Measurements from ENCODE around the gene BANK1.

Gene BANK1

GRCh38 chr4:101853691-101854090, 63.2 kb downstream of the BANK1 start:
- Histone ChIP-seq H3K4me1 (ENCODE audit: control insufficient read depth in 2 of 2, insufficient read depth in 1 of 2, low read depth in 1 of 2, low read length in 2 of 2) (no peaks in the 10 kb centered on the region), H3K79me1 (ENCODE audit: low read depth, low read length) (no peaks in the 10 kb centered on the region), H2BK120ac (ENCODE audit: low read depth, low read length) (no peak overlapping the region), H3K4ac (ENCODE audit: low read length) (no peak overlapping the region), H3K27me3 (ENCODE audit: control insufficient read depth in 3 of 3, insufficient read depth in 3 of 3, low read depth in 1 of 3, low read length in 3 of 3) (no peaks in the 10 kb centered on the region), H3K18ac (ENCODE audit: low read length) (no peak overlapping the region), H3K9me3 (replicated peaks in 1 of 2; ENCODE audit: control insufficient read depth in 2 of 2, insufficient read depth in 1 of 2, low read depth in 1 of 2, low read length in 2 of 2) (no peaks in the 10 kb centered on the region), H3K14ac (ENCODE audit: low read length) (no peak overlapping the region), H2BK12ac (ENCODE audit: low read length) (no peak overlapping the region), H3K9ac (ENCODE audit: low read depth, low read length, poor library complexity) (no peak overlapping the region), H2AK5ac (ENCODE audit: low read depth, low read length) (no peak overlapping the region), H3K4me3 (ENCODE audit: low read length in 2 of 2) (no peak overlapping the region), H3K36me3 (replicated peaks in 1 of 2; ENCODE audit: control insufficient read depth in 2 of 2, insufficient read depth in 2 of 2, low read length in 2 of 2) (no peaks in the 10 kb centered on the region), H3K23ac (ENCODE audit: low read depth, low read length, poor library complexity) (no peak overlapping the region), H2BK5ac (ENCODE audit: low read length) (no peak overlapping the region), H3K4me2 (ENCODE audit: insufficient read depth, low read length, poor library complexity, severe bottlenecking) (no peak overlapping the region), H3K27ac (replicated peaks; ENCODE audit: low read length) (no peak overlapping the region), H4K8ac (ENCODE audit: low read depth, low read length) (no peak overlapping the region), H2BK15ac (ENCODE audit: low read length) (no peak overlapping the region), H2AFZ (ENCODE audit: low read length) (no peak overlapping the region), H4K91ac (ENCODE audit: low read depth, low read length, poor library complexity) (no peak overlapping the region)
- DNase-seq (ENCODE audit: low spot score) = no peak
- WGBS, 2 donors (ENCODE audit: extremely low coverage in 2 of 2, insufficient read length in 2 of 2, insufficient replicate concordance in 1 of 2) = no CpG with 5 or more reads among the region's 7 CpGs

- Histone ChIP-seq H3K18ac (ENCODE audit: low read length) (no peak overlapping the region), H4K91ac (ENCODE audit: low read depth, low read length, poor library complexity) (no peak overlapping the region), H3K9ac (ENCODE audit: low read depth, low read length, poor library complexity) (no peak overlapping the region), H2AK5ac (ENCODE audit: low read depth, low read length) (no peak overlapping the region), H2BK5ac (ENCODE audit: low read length) (no peak overlapping the region), H2BK15ac (ENCODE audit: low read length) (no peak overlapping the region), H2BK12ac (ENCODE audit: low read length) (no peak overlapping the region), H3K4me1 (ENCODE audit: control insufficient read depth in 2 of 2, insufficient read depth in 1 of 2, low read depth in 1 of 2, low read length in 2 of 2) (no peaks in the 10 kb centered on the region), H3K4me3 (ENCODE audit: low read length in 2 of 2) (no peak overlapping the region), H2AFZ (ENCODE audit: low read length) (no peak overlapping the region), H3K27ac (replicated peaks; ENCODE audit: low read length) (no peak overlapping the region), H3K14ac (ENCODE audit: low read length) (no peak overlapping the region), H2BK120ac (ENCODE audit: low read depth, low read length) (no peak overlapping the region), H3K4me2 (ENCODE audit: insufficient read depth, low read length, poor library complexity, severe bottlenecking) (no peak overlapping the region), H3K36me3 (replicated peaks in 1 of 2; ENCODE audit: control insufficient read depth in 2 of 2, insufficient read depth in 2 of 2, low read length in 2 of 2) (no peaks in the 10 kb centered on the region), H3K9me3 (replicated peaks in 1 of 2; ENCODE audit: control insufficient read depth in 2 of 2, insufficient read depth in 1 of 2, low read depth in 1 of 2, low read length in 2 of 2) (no peaks in the 10 kb centered on the region), H3K27me3 (ENCODE audit: control insufficient read depth in 3 of 3, insufficient read depth in 3 of 3, low read depth in 1 of 3, low read length in 3 of 3) (no peaks in the 10 kb centered on the region), H3K23ac (ENCODE audit: low read depth, low read length, poor library complexity) (no peak overlapping the region), H3K4ac (ENCODE audit: low read length) (no peak overlapping the region), H4K8ac (ENCODE audit: low read depth, low read length) (no peak overlapping the region), H3K79me1 (ENCODE audit: low read depth, low read length) (no peaks in the 10 kb centered on the region)
- DNase-seq (ENCODE audit: low spot score) = no peak
- WGBS, 2 donors (ENCODE audit: extremely low coverage in 2 of 2, insufficient read length in 2 of 2, insufficient replicate concordance in 1 of 2) = no CpG with 5 or more reads among the region's 1 CpG
Measured at GRCh38 chr4:101855239-101855638, 64.7 kb downstream of the BANK1 start.

GRCh38 chr4:101856149-101856548, 65.6 kb downstream of the BANK1 start:
- no peaks in the 10 kb centered on the region for H3K9me3 ChIP-seq (replicated peaks in 1 of 2; ENCODE audit: control insufficient read depth in 2 of 2, insufficient read depth in 1 of 2, low read depth in 1 of 2, low read length in 2 of 2)
- H3K23ac ChIP-seq (ENCODE audit: low read depth, low read length, poor library complexity) = no peak overlapping the region
- H2BK120ac ChIP-seq (ENCODE audit: low read depth, low read length) = no peak overlapping the region
- no peak overlapping the region for H2BK5ac ChIP-seq (ENCODE audit: low read length)
- peaks cover 0 to 2% of the 10 kb centered on the region in 2 donors for H3K4me1 ChIP-seq (ENCODE audit: control insufficient read depth in 2 of 2, insufficient read depth in 1 of 2, low read depth in 1 of 2, low read length in 2 of 2)
- no peak overlapping the region for H3K18ac ChIP-seq (ENCODE audit: low read length)
- no peak overlapping the region for H2AFZ ChIP-seq (ENCODE audit: low read length)
- no peak overlapping the region for H3K4me2 ChIP-seq (ENCODE audit: insufficient read depth, low read length, poor library complexity, severe bottlenecking)
- DNase-seq (ENCODE audit: low spot score) = no peak
- no peak overlapping the region for H2BK15ac ChIP-seq (ENCODE audit: low read length)
- no CpG with 5 or more reads among the region's 2 CpGs for WGBS, 2 donors (ENCODE audit: extremely low coverage in 2 of 2, insufficient read length in 2 of 2, insufficient replicate concordance in 1 of 2)
- no peaks in the 10 kb centered on the region for H3K36me3 ChIP-seq (replicated peaks in 1 of 2; ENCODE audit: control insufficient read depth in 2 of 2, insufficient read depth in 2 of 2, low read length in 2 of 2)
- no peak overlapping the region for H2BK12ac ChIP-seq (ENCODE audit: low read length)
- H3K4me3 ChIP-seq (ENCODE audit: low read length in 2 of 2) = no peak overlapping the region
- no peaks in the 10 kb centered on the region for H3K27me3 ChIP-seq (ENCODE audit: control insufficient read depth in 3 of 3, insufficient read depth in 3 of 3, low read depth in 1 of 3, low read length in 3 of 3)
- H3K27ac ChIP-seq (replicated peaks; ENCODE audit: low read length) = no peak overlapping the region
- no peak overlapping the region for H3K9ac ChIP-seq (ENCODE audit: low read depth, low read length, poor library complexity)
- no peaks in the 10 kb centered on the region for H3K79me1 ChIP-seq (ENCODE audit: low read depth, low read length)
- no peak overlapping the region for H3K14ac ChIP-seq (ENCODE audit: low read length)
- no peak overlapping the region for H4K91ac ChIP-seq (ENCODE audit: low read depth, low read length, poor library complexity)
- no peak overlapping the region for H4K8ac ChIP-seq (ENCODE audit: low read depth, low read length)
- H2AK5ac ChIP-seq (ENCODE audit: low read depth, low read length) = no peak overlapping the region
- no peak overlapping the region for H3K4ac ChIP-seq (ENCODE audit: low read length)

- no peaks in the 10 kb centered on the region for H3K27me3 ChIP-seq (ENCODE audit: control insufficient read depth in 3 of 3, insufficient read depth in 3 of 3, low read depth in 1 of 3, low read length in 3 of 3)
- H3K4me3 ChIP-seq (ENCODE audit: low read length in 2 of 2) = no peak overlapping the region
- no peak overlapping the region for H4K91ac ChIP-seq (ENCODE audit: low read depth, low read length, poor library complexity)
- no peak overlapping the region for H3K23ac ChIP-seq (ENCODE audit: low read depth, low read length, poor library complexity)
- no peak overlapping the region for H3K18ac ChIP-seq (ENCODE audit: low read length)
- H3K9me3 ChIP-seq (replicated peaks in 1 of 2; ENCODE audit: control insufficient read depth in 2 of 2, insufficient read depth in 1 of 2, low read depth in 1 of 2, low read length in 2 of 2) = no peaks in the 10 kb centered on the region
- no peak overlapping the region for H3K4ac ChIP-seq (ENCODE audit: low read length)
- WGBS, 2 donors (ENCODE audit: extremely low coverage in 2 of 2, insufficient read length in 2 of 2, insufficient replicate concordance in 1 of 2) = no CpG with 5 or more reads among the region's 2 CpGs
- H3K27ac ChIP-seq (replicated peaks; ENCODE audit: low read length) = no peak overlapping the region
- no peak overlapping the region for H3K4me2 ChIP-seq (ENCODE audit: insufficient read depth, low read length, poor library complexity, severe bottlenecking)
- no peak overlapping the region for H2BK5ac ChIP-seq (ENCODE audit: low read length)
- H3K4me1 ChIP-seq (ENCODE audit: control insufficient read depth in 2 of 2, insufficient read depth in 1 of 2, low read depth in 1 of 2, low read length in 2 of 2) = peaks cover 0 to 2% of the 10 kb centered on the region in 2 donors
- no peak overlapping the region for H4K8ac ChIP-seq (ENCODE audit: low read depth, low read length)
- no peak overlapping the region for H3K9ac ChIP-seq (ENCODE audit: low read depth, low read length, poor library complexity)
- H2AFZ ChIP-seq (ENCODE audit: low read length) = no peak overlapping the region
- H2BK120ac ChIP-seq (ENCODE audit: low read depth, low read length) = no peak overlapping the region
- H3K14ac ChIP-seq (ENCODE audit: low read length) = no peak overlapping the region
- no peak overlapping the region for H2BK15ac ChIP-seq (ENCODE audit: low read length)
- no peak for DNase-seq (ENCODE audit: low spot score)
- no peak overlapping the region for H2BK12ac ChIP-seq (ENCODE audit: low read length)
- no peak overlapping the region for H2AK5ac ChIP-seq (ENCODE audit: low read depth, low read length)
- H3K79me1 ChIP-seq (ENCODE audit: low read depth, low read length) = no peaks in the 10 kb centered on the region
- no peaks in the 10 kb centered on the region for H3K36me3 ChIP-seq (replicated peaks in 1 of 2; ENCODE audit: control insufficient read depth in 2 of 2, insufficient read depth in 2 of 2, low read length in 2 of 2)
Measured at GRCh38 chr4:101857176-101857575, 66.6 kb downstream of the BANK1 start.

Measured in neuronal stem cell (in vitro differentiated cells).